Measurements from ENCODE around the gene NUDT3. TPM values are rescaled to one million over a fixed set of nuclear protein-coding genes. Genes with fewer than 3 reads are reported as not detected.

NUDT3 gene
- polyA plus RNA-seq, 2 of the 4 experiments (the other 2 are of a cell fraction): 5.2 to 13.4 TPM

DNA sequence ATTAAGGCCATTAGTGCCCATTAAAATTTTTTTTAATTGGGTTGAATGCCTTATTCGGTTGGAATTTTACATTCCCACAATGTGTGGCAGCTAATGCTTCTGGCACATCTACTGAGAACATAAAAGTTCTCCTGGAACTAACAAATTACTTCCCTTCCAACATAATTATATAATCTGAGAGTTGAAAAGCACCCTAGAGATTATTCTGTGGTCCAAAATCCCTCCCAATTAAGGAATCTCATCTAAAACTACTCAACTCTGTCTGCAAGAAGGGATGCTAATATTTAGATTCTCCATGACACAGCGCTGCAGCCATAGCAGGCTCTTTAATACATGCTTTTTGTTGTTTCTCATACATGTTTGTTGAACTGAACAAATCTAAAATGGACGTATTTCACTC is 4.0 kb downstream of the NUDT3 start:
- no peak overlapping the region for H3K4me3 ChIP-seq
- FAIRE-seq (no peak), DNase-seq (ENCODE audit: low read depth in 1 of 2, low spot score in 1 of 2) (no peak), ATAC-seq (no peak)
- TF ChIP-seq ESRRA (IDR thresholded peaks at IDR 0.05; ENCODE audit: borderline replicate concordance, low read length) (no peak), BCL3 (IDR thresholded peaks at IDR 0.05) (no peak), SMC3 (IDR thresholded peaks at IDR 0.05) (no peak), ELK1 (IDR thresholded peaks at IDR 0.05; ENCODE audit: low read depth, low read length) (no peak), BHLHE40 (IDR thresholded peaks at IDR 0.05; ENCODE audit: low read depth, low read length) (no peak), GATA3 (IDR thresholded peaks at IDR 0.05; ENCODE audit: borderline replicate concordance) (no peak)
- H3K27ac ChIP-seq: no peak overlapping the region
- no peak overlapping the region for H3K4me2 ChIP-seq
- peaks cover 37% of the 10 kb centered on the region for H3K4me1 ChIP-seq
- ChIA-PET POLR2A (no interaction called here), CTCF (interaction anchor here (1.4 kb wide), 1 partner anchor 27 kb away, joined by 5 read pairs; no protein-coding TSS in a partner anchor)
- WGBS (ENCODE audit: missing lambda C conversion rate): 98% methylated on average over 3 of the region's 3 CpGs
- no peaks in the 10 kb centered on the region for H3K9me3 ChIP-seq

- FAIRE-seq: no peak
Measured at GRCh38 chr6:34386316-34387137, 5.9 kb downstream of the NUDT3 start.

DNA sequence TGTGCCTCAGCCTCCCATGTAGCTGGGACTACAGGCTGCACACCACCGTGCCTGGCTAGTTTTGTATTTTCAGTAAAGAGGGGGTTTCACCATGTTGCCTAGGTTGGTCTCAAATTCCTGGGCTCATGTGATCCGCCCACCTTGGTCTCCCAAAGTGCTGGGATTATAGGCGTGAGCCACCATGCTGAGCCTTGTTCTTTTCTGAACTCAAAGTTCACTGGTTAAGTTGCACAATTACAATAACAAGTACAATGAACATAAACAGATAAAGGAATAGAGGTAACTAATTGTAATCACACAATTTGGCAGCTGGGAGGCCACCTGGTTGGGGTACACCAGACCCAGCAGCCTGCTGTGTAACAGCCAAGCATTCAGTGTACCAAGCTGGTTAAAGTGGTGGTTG is 6.7 kb downstream of the NUDT3 start:
- TF ChIP-seq HOXA7 (CRISPR knock-in tag; IDR thresholded peaks at IDR 0.05): no peak
- TF ChIP-seq RCOR1 (IDR thresholded peaks at IDR 0.05; ENCODE audit: low read depth, low read length): no peak
- TF ChIP-seq POLR2AphosphoS2 (conservative IDR thresholded peaks at IDR 0.05; ENCODE audit: low read length): no peak
- TF ChIP-seq ZFP36 (IDR thresholded peaks at IDR 0.05; ENCODE audit: borderline replicate concordance, partially characterized antibody): no peak
- TF ChIP-seq, protein P1, sequence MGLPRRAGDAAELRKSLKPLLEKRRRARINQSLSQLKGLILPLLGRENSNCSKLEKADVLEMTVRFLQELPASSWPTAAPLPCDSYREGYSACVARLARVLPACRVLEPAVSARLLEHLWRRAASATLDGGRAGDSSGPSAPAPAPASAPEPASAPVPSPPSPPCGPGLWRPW (IDR thresholded peaks at IDR 0.05): no peak
- no peak for TF ChIP-seq TP53 (CRISPR knock-in tag; IDR thresholded peaks at IDR 0.05)
- no peak for TF ChIP-seq CBX8 (IDR thresholded peaks at IDR 0.05)
- TF ChIP-seq NFE2L2 (conservative IDR thresholded peaks at IDR 0.05; ENCODE audit: low read length): no peak
- no peak for TF ChIP-seq ZC3H11A (IDR thresholded peaks at IDR 0.05)
- no peak for FAIRE-seq

More at GRCh38 chr6:34386316-34387137, 5.9 kb downstream of the NUDT3 start:
- ATAC-seq: peak; percentile 57 to 68; a peak in 4 of 6 replicates
- peak overlapping the region; percentile 23; the same call in 1 of the 3 replicates for H3K4me2 ChIP-seq
- H3K27ac ChIP-seq: 0 out of 6 replicates have a peak overlapping the region, but pooled peaks of 1 of the 2 experiments have one; percentile 40
- peaks cover 36% of the 10 kb centered on the region for H3K4me1 ChIP-seq
- H3K9me3 ChIP-seq: no peaks in the 10 kb centered on the region
- H3K4me3 ChIP-seq: no peak overlapping the region
- ChIA-PET POLR2A (no interaction called here), CTCF (interaction anchor here (0.7 to 2.4 kb wide), 5 partner anchors 8 to 223 kb away, joined by 3 to 7 read pairs (median 3); no protein-coding TSS in a partner anchor)
- peak in 1 of 2 experiments; percentile 45 for DNase-seq (ENCODE audit: low read depth in 1 of 2, low spot score in 1 of 2)
- TF ChIP-seq FOSL2 (IDR thresholded peaks at IDR 0.05) (no peak), FOSL2 (CRISPR knock-in tag; IDR thresholded peaks at IDR 0.05) (peak; percentile 18; the same call in 1 of the 2 replicates), ATOH8 (CRISPR knock-in tag; IDR thresholded peaks at IDR 0.05; ENCODE audit: low read depth) (no peak), EHMT2 (IDR thresholded peaks at IDR 0.05; ENCODE audit: low read depth) (no peak), NPAS2 (CRISPR knock-in tag; IDR thresholded peaks at IDR 0.05; ENCODE audit: borderline replicate concordance) (no peak), FOSB (CRISPR knock-in tag; IDR thresholded peaks at IDR 0.05) (no peak), ZSCAN20 (CRISPR knock-in tag; IDR thresholded peaks at IDR 0.05) (no peak), CBX2 (IDR thresholded peaks at IDR 0.05; ENCODE audit: borderline replicate concordance, low read depth) (no peak)
- 56% methylated on average over 4 of the region's 4 CpGs for WGBS (ENCODE audit: missing lambda C conversion rate)

More for the DNA sequence above, 6.7 kb downstream of the NUDT3 start:
- H3K4me3 ChIP-seq: no peak overlapping the region
- DNase-seq (ENCODE audit: low read depth in 1 of 2, low spot score in 1 of 2) (no peak), ATAC-seq (no peak)
- POLR2A ChIA-PET: no interaction called here
- H3K27ac ChIP-seq: no peak overlapping the region
- CTCF ChIA-PET: interaction anchor here (2.4 kb wide), 1 partner anchor 189 kb away, joined by 7 read pairs; no protein-coding TSS in a partner anchor
- H3K9me3 ChIP-seq: no peaks in the 10 kb centered on the region
- H3K4me2 ChIP-seq: no peak overlapping the region
- WGBS (ENCODE audit: missing lambda C conversion rate): 85% methylated on average over 3 of the region's 3 CpGs
- peaks cover 36% of the 10 kb centered on the region for H3K4me1 ChIP-seq

Measured in A549 (cell line).